Mesendoderm (in vitro differentiated cells): ENCODE results near the gene ZDHHC8.

Source experiments
- DNase-seq: peaks from one replicate; pipeline ENCODE4 v3.0.0; 2013
- H2AK5ac ChIP-seq: 2 replicates; pipeline ENCODE4 v1.6.1; 2013; ENCODE audit warnings: low read length, inconsistent platforms
- H2BK120ac ChIP-seq: 2 replicates; pipeline ENCODE4 v1.6.1; 2013; ENCODE audit warnings: low read depth, mild to moderate bottlenecking, low read length, moderate library complexity, mixed read lengths
- H2BK15ac ChIP-seq: replicated peaks from 2 replicates; pipeline ENCODE4 v1.6.1; 2013; ENCODE audit warnings: low read depth, mild to moderate bottlenecking, moderate library complexity
- H2BK5ac ChIP-seq: 2 replicates; pipeline ENCODE4 v1.6.1; 2013; ENCODE audit warnings: low read length, inconsistent platforms
- H3K18ac ChIP-seq: 2 replicates; pipeline ENCODE4 v1.6.1; 2013; ENCODE audit warnings: mild to moderate bottlenecking, low read length, mixed read lengths
- H3K23ac ChIP-seq: one replicate; pipeline ENCODE4 v1.6.1; 2013; ENCODE audit warnings: low read length
- H3K27ac ChIP-seq: 2 replicates; pipeline ENCODE4 v1.5.1; 2013; ENCODE audit warnings: low read depth, mild to moderate bottlenecking, inconsistent platforms, low read length, moderate library complexity
- H3K27me3 ChIP-seq: 2 replicates; pipeline ENCODE4 v1.6.1; 2013; ENCODE audit warnings: low read length, control low read depth, mild to moderate bottlenecking, inconsistent platforms; ENCODE audit not compliant: insufficient read depth, poor library complexity
- H3K36me3 ChIP-seq: 2 replicates; pipeline ENCODE4 v1.6.1; 2013; ENCODE audit warnings: low read length, inconsistent platforms; ENCODE audit not compliant: control insufficient read depth, insufficient read depth
- H3K4ac ChIP-seq: one replicate; pipeline ENCODE4 v1.6.1; 2013; ENCODE audit warnings: low read depth, mild to moderate bottlenecking, low read length, moderate library complexity
- H3K4me1 ChIP-seq: 2 replicates; pipeline ENCODE4 v1.6.1; 2013; ENCODE audit warnings: low read depth, low read length, inconsistent platforms; ENCODE audit not compliant: control insufficient read depth
- H3K4me2 ChIP-seq: 2 replicates; pipeline ENCODE4 v1.6.1; 2013; ENCODE audit warnings: low read length
- H3K4me3 ChIP-seq: 2 replicates; pipeline ENCODE4 v1.5.1; 2013; ENCODE audit warnings: mild to moderate bottlenecking, low read length
- H3K56ac ChIP-seq: one replicate; pipeline ENCODE4 v1.6.1; 2013; ENCODE audit warnings: low read length
- H3K79me1 ChIP-seq: 2 replicates; pipeline ENCODE4 v1.6.1; 2013; ENCODE audit warnings: low read length, inconsistent platforms
- H3K79me2 ChIP-seq: 2 replicates; pipeline ENCODE4 v1.6.1; 2013; ENCODE audit warnings: mild to moderate bottlenecking, low read length; ENCODE audit not compliant: control insufficient read depth, insufficient read depth
- H3K9ac ChIP-seq: 2 replicates; pipeline ENCODE4 v1.6.1; 2013; ENCODE audit warnings: low read length, inconsistent platforms
- H4K5ac ChIP-seq: one replicate; pipeline ENCODE4 v1.6.1; 2013; ENCODE audit warnings: low read length
- H4K8ac ChIP-seq: one replicate; pipeline ENCODE4 v1.6.1; 2013; ENCODE audit warnings: low read depth, mild to moderate bottlenecking, control low read depth, low read length, moderate library complexity
- WGBS: extraction: QIAGEN DNeasy Blood & Tissue Kit; methylation state at CpG from one replicate; pipeline ENCODE4 v1.1.7; 2013; ENCODE audit warnings: low lambda C conversion rate, missing lambda C conversion rate; ENCODE audit not compliant: insufficient coverage; ENCODE audit errors: extremely low coverage; 5-methylcytosine and 5-hydroxymethylcytosine counted together

ZDHHC8 gene

DNA sequence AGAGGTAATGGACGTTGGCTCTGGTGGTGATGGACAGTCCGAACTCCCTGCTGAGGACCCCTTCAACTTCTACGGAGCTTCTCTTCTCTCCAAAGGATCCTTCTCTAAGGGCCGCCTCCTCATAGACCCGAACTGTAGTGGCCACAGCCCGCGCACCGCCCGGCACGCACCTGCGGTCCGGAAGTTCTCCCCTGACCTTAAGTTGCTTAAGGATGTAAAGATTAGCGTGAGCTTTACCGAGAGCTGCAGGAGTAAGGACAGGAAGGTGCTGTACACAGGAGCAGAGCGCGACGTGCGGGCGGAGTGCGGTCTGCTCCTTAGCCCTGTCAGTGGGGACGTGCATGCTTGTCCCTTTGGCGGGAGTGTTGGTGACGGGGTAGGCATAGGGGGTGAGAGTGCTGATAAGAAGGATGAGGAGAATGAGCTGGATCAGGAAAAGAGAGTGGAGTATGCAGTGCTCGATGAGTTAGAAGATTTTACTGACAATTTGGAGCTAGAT lies 45.5 kb upstream of the ZDHHC8 start:
- H3K4me3 ChIP-seq = no peak overlapping the region
- peaks cover 18% of the 10 kb centered on the region for H3K4me1 ChIP-seq
- DNase-seq = no peak
- H3K9ac ChIP-seq = no peak overlapping the region
- no peak overlapping the region for H3K4ac ChIP-seq
- H3K56ac ChIP-seq = no peak overlapping the region
- no peak overlapping the region for H2BK5ac ChIP-seq
- H3K79me1 ChIP-seq = peaks cover 47% of the 10 kb centered on the region
- H3K23ac ChIP-seq = no peak overlapping the region
- no peak overlapping the region for H4K5ac ChIP-seq
- peaks cover 58% of the 10 kb centered on the region for H3K79me2 ChIP-seq
- H3K36me3 ChIP-seq = peaks cover 40% of the 10 kb centered on the region
- no peak overlapping the region for H2BK15ac ChIP-seq
- no peaks in the 10 kb centered on the region for H3K27me3 ChIP-seq
- H3K18ac ChIP-seq = no peak overlapping the region
- H2BK120ac ChIP-seq = no peak overlapping the region
- no peak overlapping the region for H2AK5ac ChIP-seq
- no peak overlapping the region for H3K27ac ChIP-seq
- WGBS = no CpG with 5 or more reads among the region's 24 CpGs
- H4K8ac ChIP-seq = no peak overlapping the region
- no peak overlapping the region for H3K4me2 ChIP-seq

DNA sequence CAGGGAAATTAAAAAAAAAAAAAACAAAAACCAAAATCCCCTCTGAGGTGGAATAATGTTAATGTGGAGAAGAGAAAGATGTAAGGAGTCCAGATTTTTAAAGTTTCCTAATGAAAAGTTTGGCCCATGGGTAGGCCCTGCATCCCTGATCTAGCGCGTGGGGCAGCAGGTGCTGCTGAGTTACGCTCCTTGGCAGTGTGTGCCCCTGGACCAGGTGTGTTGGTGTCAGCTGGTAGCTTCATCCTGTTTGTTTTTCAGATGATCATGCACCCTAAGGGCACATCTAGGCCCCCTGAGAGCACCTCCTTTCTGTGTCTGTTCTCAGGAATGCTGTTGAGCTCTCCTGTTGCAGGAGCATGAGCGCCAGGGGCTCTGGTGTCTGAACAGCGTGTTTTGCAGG lies 44.8 kb upstream of the ZDHHC8 start:
- H3K79me2 ChIP-seq = peaks cover 52% of the 10 kb centered on the region
- no peak overlapping the region for H2BK15ac ChIP-seq
- H4K8ac ChIP-seq = no peak overlapping the region
- H3K23ac ChIP-seq = no peak overlapping the region
- no peak overlapping the region for H3K9ac ChIP-seq
- no peak overlapping the region for H2BK120ac ChIP-seq
- H3K4ac ChIP-seq = no peak overlapping the region
- peaks cover 46% of the 10 kb centered on the region for H3K79me1 ChIP-seq
- H3K27ac ChIP-seq = no peak overlapping the region
- no peak overlapping the region for H2BK5ac ChIP-seq
- WGBS = no CpG with 5 or more reads among the region's 5 CpGs
- H3K36me3 ChIP-seq = peaks cover 40% of the 10 kb centered on the region
- DNase-seq = no peak
- H3K4me3 ChIP-seq = no peak overlapping the region
- no peak overlapping the region for H2AK5ac ChIP-seq
- no peaks in the 10 kb centered on the region for H3K27me3 ChIP-seq
- H3K4me2 ChIP-seq = no peak overlapping the region
- peaks cover 13% of the 10 kb centered on the region for H3K4me1 ChIP-seq
- no peak overlapping the region for H3K18ac ChIP-seq
- no peak overlapping the region for H4K5ac ChIP-seq
- no peak overlapping the region for H3K56ac ChIP-seq

DNA sequence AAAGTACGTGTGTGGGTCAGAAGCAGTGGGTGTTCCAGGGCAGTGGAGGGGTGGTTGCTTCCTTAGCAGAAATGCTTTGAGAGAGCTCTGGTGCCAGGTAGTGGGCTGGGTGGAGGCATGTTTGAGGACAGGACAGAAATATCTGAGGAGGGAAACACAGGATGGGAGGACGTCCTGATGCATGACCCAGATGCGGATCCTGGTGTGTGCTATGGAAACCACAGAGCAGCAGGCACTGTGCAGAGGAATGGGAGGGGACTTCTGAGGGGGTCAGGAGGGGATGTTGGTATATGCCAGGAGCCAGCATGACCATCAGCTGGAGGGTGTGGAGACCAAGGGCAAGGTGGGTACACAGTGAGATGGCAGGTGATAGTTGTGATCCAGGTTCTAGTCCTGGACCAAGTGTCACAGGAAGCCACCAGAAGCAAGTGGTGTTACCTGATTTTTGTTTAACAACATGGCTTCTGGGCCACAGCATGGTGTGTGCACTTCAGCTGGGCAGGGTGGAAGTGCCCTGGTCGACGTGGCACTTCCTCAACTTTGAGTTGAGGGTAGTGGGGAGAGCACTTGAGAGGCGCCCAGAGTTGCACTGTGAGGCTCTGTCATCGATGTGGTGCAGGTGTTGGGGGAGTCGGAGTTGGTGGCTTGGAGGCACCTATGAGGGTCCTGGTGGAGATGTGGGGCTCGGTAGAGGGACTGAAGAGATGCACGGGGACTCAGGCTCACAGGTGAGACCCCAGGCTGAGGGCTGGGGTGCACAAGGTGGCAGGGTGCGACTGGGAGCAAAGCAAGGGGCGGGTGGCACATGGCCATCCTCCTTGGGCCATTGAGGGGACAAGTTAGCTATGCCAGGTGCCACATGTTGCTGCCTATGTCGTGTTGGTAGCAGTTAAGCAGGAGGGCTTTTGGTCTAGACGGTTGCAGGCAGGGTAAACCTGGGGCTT lies 44.0 kb upstream of the ZDHHC8 start:
- Histone ChIP-seq H3K36me3 (peaks cover 45% of the 10 kb centered on the region), H2BK15ac (no peak overlapping the region)
- no CpG with 5 or more reads among the region's 14 CpGs for WGBS

DNA sequence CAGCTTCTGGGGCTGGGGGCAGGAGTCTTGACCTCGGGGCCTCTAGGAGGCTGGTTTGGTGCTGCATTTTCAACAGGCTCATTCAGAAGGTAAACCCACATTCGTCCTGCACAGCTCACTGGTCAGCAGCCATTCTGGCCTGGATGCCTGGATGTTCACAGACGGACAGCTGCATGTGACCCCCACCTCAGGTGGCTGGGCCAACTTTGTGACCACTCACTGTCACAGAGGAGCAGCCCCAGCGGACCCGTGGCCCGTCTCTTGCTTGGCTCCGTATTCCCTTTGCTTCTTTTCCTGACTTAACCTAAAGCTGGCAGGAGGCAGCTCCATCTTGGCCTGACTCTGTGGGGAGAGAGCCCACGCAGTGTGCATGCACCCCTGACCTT lies 43.3 kb upstream of the ZDHHC8 start:
- H3K18ac ChIP-seq = no peak overlapping the region
- H3K4me1 ChIP-seq = peaks cover 6% of the 10 kb centered on the region
- no peak overlapping the region for H2BK5ac ChIP-seq
- no peak overlapping the region for H4K8ac ChIP-seq
- peaks cover 38% of the 10 kb centered on the region for H3K79me2 ChIP-seq
- H3K9ac ChIP-seq = no peak overlapping the region
- H2AK5ac ChIP-seq = no peak overlapping the region
- no peak overlapping the region for H3K4me2 ChIP-seq
- DNase-seq = no peak
- H3K27ac ChIP-seq = no peak overlapping the region
- no peak overlapping the region for H3K23ac ChIP-seq
- H3K4me3 ChIP-seq = no peak overlapping the region
- no CpG with 5 or more reads among the region's 8 CpGs for WGBS
- H2BK15ac ChIP-seq = no peak overlapping the region
- H3K4ac ChIP-seq = no peak overlapping the region
- no peak overlapping the region for H2BK120ac ChIP-seq
- H3K27me3 ChIP-seq = no peaks in the 10 kb centered on the region
- H3K79me1 ChIP-seq = peaks cover 41% of the 10 kb centered on the region
- no peak overlapping the region for H3K56ac ChIP-seq
- H3K36me3 ChIP-seq = peaks cover 45% of the 10 kb centered on the region
- H4K5ac ChIP-seq = no peak overlapping the region

More for the DNA sequence above, 44.0 kb upstream of the ZDHHC8 start:
- Histone ChIP-seq H4K5ac (no peak overlapping the region), H2BK5ac (no peak overlapping the region), H3K79me1 (peaks cover 45% of the 10 kb centered on the region), H3K27ac (no peak overlapping the region), H3K27me3 (no peaks in the 10 kb centered on the region), H3K56ac (no peak overlapping the region), H3K79me2 (peaks cover 45% of the 10 kb centered on the region), H2AK5ac (no peak overlapping the region), H4K8ac (no peak overlapping the region), H3K4me1 (peaks cover 12% of the 10 kb centered on the region), H3K4me3 (no peak overlapping the region), H3K4ac (no peak overlapping the region), H3K23ac (no peak overlapping the region), H3K4me2 (no peak overlapping the region), H2BK120ac (no peak overlapping the region), H3K9ac (no peak overlapping the region), H3K18ac (no peak overlapping the region)
- no peak for DNase-seq

DNA sequence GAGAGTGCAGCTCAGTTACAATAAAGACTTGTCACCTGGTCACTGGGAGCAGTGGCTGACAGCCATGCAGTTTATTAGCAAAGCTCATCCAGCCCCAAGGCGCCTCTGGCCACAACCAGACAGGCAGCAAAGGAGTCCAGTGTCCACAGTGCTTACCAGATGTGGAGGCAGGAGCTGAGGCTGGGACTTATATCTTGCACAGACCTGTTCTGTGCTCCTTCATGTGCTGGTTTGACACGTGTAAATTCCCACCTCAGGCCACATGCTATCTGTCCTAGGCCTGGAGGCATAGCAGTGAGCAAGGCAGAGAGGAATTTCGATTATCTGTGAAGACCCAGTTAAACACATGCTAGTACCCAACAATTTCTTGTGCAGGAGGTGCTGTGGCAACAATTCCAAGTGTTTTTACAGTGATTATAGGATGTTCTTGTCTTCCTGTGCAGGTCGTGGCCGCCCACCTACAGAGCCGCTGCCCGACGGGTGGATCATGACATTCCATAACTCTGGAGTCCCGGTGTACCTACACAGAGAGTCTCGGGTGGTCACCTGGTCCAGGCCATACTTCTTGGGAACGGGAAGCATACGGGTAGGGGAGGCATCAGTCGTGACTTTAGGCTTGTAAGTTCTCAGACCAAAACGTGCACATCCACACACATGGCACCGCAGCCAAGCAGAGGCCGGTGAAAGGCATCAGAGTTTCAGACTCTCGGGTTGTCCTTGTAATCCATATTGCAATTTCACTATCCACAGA lies 42.2 kb upstream of the ZDHHC8 start:
- Histone ChIP-seq H3K27me3 (no peaks in the 10 kb centered on the region), H3K18ac (no peak overlapping the region), H3K4me2 (no peak overlapping the region), H2BK15ac (no peak overlapping the region), H3K9ac (no peak overlapping the region), H4K8ac (no peak overlapping the region), H2BK120ac (no peak overlapping the region), H3K4ac (no peak overlapping the region), H3K79me2 (peaks cover 27% of the 10 kb centered on the region), H3K4me1 (peaks cover 4% of the 10 kb centered on the region), H3K23ac (no peak overlapping the region), H3K27ac (no peak overlapping the region), H4K5ac (no peak overlapping the region), H3K79me1 (peaks cover 41% of the 10 kb centered on the region), H2AK5ac (no peak overlapping the region), H3K4me3 (no peak overlapping the region), H2BK5ac (no peak overlapping the region), H3K36me3 (peaks cover 51% of the 10 kb centered on the region), H3K56ac (no peak overlapping the region)
- DNase-seq = no peak
- WGBS = no CpG with 5 or more reads among the region's 17 CpGs
